Naive thymus-derived CD4-positive, alpha-beta T cell (primary cell): ENCODE data around the gene CREB3L4. TPM values are rescaled to one million over a fixed set of nuclear protein-coding genes. Genes with fewer than 3 reads are reported as not detected.

Source experiments
- ATAC-seq: fragments of 150-1000 bp; cut with Tn5 transposase; 2 replicates; pipeline ENCODE4 v1.10.0; 2021; ENCODE audit warnings: mild to moderate bottlenecking, moderate library complexity
- CTCF ChIA-PET: fragments of 350-600 bp; sonication (Branson Sonifier 250); formaldehyde crosslinking; loops from one replicate; lab custom pipeline; 2021; ENCODE audit warnings: antibody characterized with exemption; lab: Charles Lee
- POLR2A ChIA-PET: fragments of 350-600 bp; sonication (Branson Sonifier 250); formaldehyde crosslinking; loops from one replicate; lab custom pipeline; 2021; ENCODE audit warnings: antibody characterized with exemption, inconsistent platforms; lab: Charles Lee
- DNase-seq, 9 donors: peaks; one replicate each; pipeline versions ENCODE4 v3.0.0 to v3.0.0-alpha.2; 2020 to 2022; ENCODE audit warnings: mixed read lengths in 1 of 9
- H3K27ac ChIP-seq: one replicate; pipeline ENCODE4 v1.7.0; 2013; ENCODE audit warnings: mild to moderate bottlenecking, low read depth, low read length, moderate library complexity
- H3K27me3 ChIP-seq, 2 donors: one replicate each; pipeline ENCODE4 v1.7.0; 2013; ENCODE audit warnings: low read length in 2 of 2, mild to moderate bottlenecking in 2 of 2, moderate library complexity in 2 of 2; ENCODE audit not compliant: control insufficient read depth in 2 of 2, insufficient read depth in 2 of 2
- H3K36me3 ChIP-seq, 3 experiments: 1 replicate in 2 of 3; 2 replicates in 1 of 3; pipeline ENCODE4 v1.7.0; 2013; ENCODE audit warnings: low read length in 3 of 3, mild to moderate bottlenecking in 3 of 3, moderate library complexity in 1 of 3; ENCODE audit not compliant: insufficient read depth in 3 of 3, control insufficient read depth in 2 of 3
- H3K4me1 ChIP-seq, 2 donors: one replicate each; pipeline ENCODE4 v1.7.0; 2013; ENCODE audit warnings: low read length in 2 of 2, mild to moderate bottlenecking in 2 of 2, moderate library complexity in 1 of 2; ENCODE audit not compliant: control insufficient read depth in 2 of 2, insufficient read depth in 2 of 2
- H3K4me3 ChIP-seq: 2 replicates; pipeline ENCODE4 v1.7.0; 2013; ENCODE audit warnings: mild to moderate bottlenecking, low read length
- H3K9me3 ChIP-seq, 3 experiments: 1 replicate in 2 of 3; 2 replicates in 1 of 3; pipeline ENCODE4 v1.7.0; 2013; ENCODE audit warnings: low read length in 3 of 3; ENCODE audit not compliant: control insufficient read depth in 2 of 3
- H3K27ac Mint-ChIP-seq, 9 donors: one replicate each; pipeline ENCODE4 v1.8.0; 2020 to 2022; ENCODE audit warnings: mixed read lengths in 9 of 9, mild to moderate bottlenecking in 8 of 9, moderate library complexity in 5 of 9, inconsistent platforms in 2 of 9
- H3K27me3 Mint-ChIP-seq, 5 donors: one replicate each; pipeline ENCODE4 v1.8.0; 2021 to 2022; ENCODE audit warnings: mixed read lengths in 5 of 5, mild to moderate bottlenecking in 1 of 5
- H3K36me3 Mint-ChIP-seq, 5 donors: one replicate each; pipeline ENCODE4 v1.8.0; 2020 to 2022; ENCODE audit warnings: mixed read lengths in 5 of 5, mild to moderate bottlenecking in 3 of 5, inconsistent platforms in 1 of 5
- H3K4me1 Mint-ChIP-seq, 7 donors: one replicate each; pipeline ENCODE4 v1.8.0; 2020 to 2022; ENCODE audit warnings: mixed read lengths in 7 of 7, mild to moderate bottlenecking in 3 of 7, inconsistent platforms in 1 of 7
- H3K4me3 Mint-ChIP-seq, 10 donors: one replicate each; pipeline ENCODE4 v1.8.0; 2020 to 2022; ENCODE audit warnings: mild to moderate bottlenecking in 10 of 10, mixed read lengths in 10 of 10, moderate library complexity in 6 of 10, inconsistent platforms in 2 of 10
- H3K9me3 Mint-ChIP-seq, 11 donors: one replicate each; pipeline ENCODE4 v1.8.0; 2020 to 2022; ENCODE audit warnings: mixed read lengths in 11 of 11, mild to moderate bottlenecking in 4 of 11, inconsistent platforms in 1 of 11, moderate library complexity in 1 of 11
- intact Hi-C, 2 donors: fragments of 100-400 bp; cut with micrococcal nuclease; formaldehyde crosslinking; loops; one replicate each; pipeline ENCODE4 v1.15.1; 2023
- polyA plus RNA-seq, 2 donors: library from polyadenylated mRNA; unstranded; fragments of 300-500 nt; fragmentation: Illumina TruSeq; gene quantifications; one replicate each; pipeline ENCODE4 v1.2.3, GENCODE V29; 2021
- total RNA-seq, 6 experiments: library from RNA in 5 of 6; stranded (reverse) in 5 of 6; gene quantifications; 1 replicate in 5 of 6; 2 replicates in 1 of 6; pipeline ENCODE4 v1.2.3 and lab custom pipeline; 2021 to 2026

The CREB3L4 gene
- total and polyA plus RNA-seq, 7 experiments from 2014 or later, result 4.6 to 8.4 (median 7.0) TPM

GRCh38 chr1:153990468-153991150 lies 22.9 kb downstream of the CREB3L4 start, which contains the start of gene RPS27:
RPS27 (plus strand) TSS chr1:153990762; CDS start chr1:153990797, 35 bp downstream.
- Mint-ChIP-seq H3K4me1 (peaks cover 32 to 62% (median 44%) of the 10 kb centered on the region in 7 donors), H3K4me3 (peak within 1 kb of the TSS; percentile 83 to 99 (median 96)), H3K27me3 (peaks cover 2 to 8% (median 4%) of the 10 kb centered on the region in 5 donors), H3K27ac (peak within 1 kb of the TSS; percentile 92 to 100 (median 99)), H3K36me3 (peaks cover 8 to 31% (median 29%) of the 10 kb centered on the region in 5 donors), H3K9me3 (peaks cover 0 to 10% (median 0%) of the 10 kb centered on the region in 11 donors)
- Histone ChIP-seq H3K36me3 (peaks cover 7 to 41% (median 29%) of the 10 kb centered on the region in 3 experiments), H3K9me3 (no peaks in the 10 kb centered on the region), H3K27ac (peak within 1 kb of the TSS; percentile 99), H3K4me1 (peaks cover 26 to 34% of the 10 kb centered on the region in 2 donors), H3K4me3 (peak within 1 kb of the TSS; percentile 82), H3K27me3 (no peaks in the 10 kb centered on the region)
- intact Hi-C loops, result loop anchor here (1.0 to 10.0 kb wide), 22 partner anchors 13 to 568 kb away; partner anchors contain the start of genes CRTC2 (in 2 of the 2), HAX1 (in 2 of the 2), JTB (in 2 of the 2) and SLC39A1 (in 2 of the 2)
- ATAC-seq, result peak; percentile 90
- POLR2A ChIA-PET, result interaction anchor here (0.5 to 10.4 kb wide), 64 partner anchors 10 to 567 kb away, joined by 3 to 157 read pairs (median 4); partner anchors contain the start of genes ATP8B2, CHTOP, CREB3L4 and CRTC2
- CTCF ChIA-PET, result interaction anchor here (0.6 to 8.0 kb wide), 9 partner anchors 13 to 287 kb away, joined by 3 to 84 read pairs (median 3); partner anchors contain the start of genes DENND4B, JTB and NUP210L
- peak; percentile 76 to 97 (median 92) for DNase-seq

DNA sequence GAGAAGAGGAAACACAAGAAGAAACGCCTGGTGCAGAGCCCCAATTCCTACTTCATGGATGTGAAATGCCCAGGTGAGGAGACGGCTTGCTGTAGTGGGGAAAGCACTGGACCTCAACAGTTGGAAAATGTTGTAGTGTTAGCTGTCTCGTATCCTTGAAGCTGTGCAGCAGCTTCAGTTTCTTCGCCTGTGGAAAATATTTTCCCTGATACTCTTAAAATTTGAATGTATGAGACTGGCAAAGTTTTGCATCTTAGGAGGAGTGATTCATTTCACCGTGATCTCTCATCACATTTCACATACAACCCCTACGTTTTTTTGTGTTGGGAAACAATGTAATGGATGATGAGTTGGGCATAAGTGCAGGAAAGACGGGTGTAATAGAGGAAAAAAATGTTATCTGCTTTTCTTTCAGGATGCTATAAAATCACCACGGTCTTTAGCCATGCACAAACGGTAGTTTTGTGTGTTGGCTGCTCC lies 23.5 kb downstream of the CREB3L4 start:
- intact Hi-C loops, result loop anchor here (2.0 to 10.0 kb wide), 5 partner anchors 32 to 456 kb away; partner anchors contain the start of genes ATP8B2 (in 1 of the 2), CRTC2 (in 1 of the 2), ILF2 (in 1 of the 2) and NUP210L (in 1 of the 2)
- H3K27me3 ChIP-seq, result no peaks in the 10 kb centered on the region
- CTCF ChIA-PET, result interaction anchor here (0.6 to 8.0 kb wide), 7 partner anchors 26 to 273 kb away, joined by 3 to 84 read pairs (median 3); partner anchors contain the start of gene NUP210L
- ATAC-seq (no peak), DNase-seq (no peak)
- H3K4me1 Mint-ChIP-seq, result peaks cover 29 to 60% (median 44%) of the 10 kb centered on the region in 7 donors
- POLR2A ChIA-PET, result interaction anchor here (0.5 to 10.4 kb wide), 45 partner anchors 10 to 451 kb away, joined by 3 to 157 read pairs (median 7); partner anchors contain the start of genes ATP8B2, CHTOP, CREB3L4 and CRTC2
- H3K27ac ChIP-seq, result peak overlapping the region; percentile 99
- peak overlapping the region; percentile 92 to 100 (median 99) for H3K27ac Mint-ChIP-seq
- peak overlapping the region; percentile 83 to 99 (median 96) for H3K4me3 Mint-ChIP-seq
- H3K4me1 ChIP-seq, result peaks cover 26 to 34% of the 10 kb centered on the region in 2 donors
- peaks cover 0 to 10% (median 0%) of the 10 kb centered on the region in 11 donors for H3K9me3 Mint-ChIP-seq
- H3K9me3 ChIP-seq, result no peaks in the 10 kb centered on the region
- H3K36me3 ChIP-seq, result peaks cover 7 to 43% (median 29%) of the 10 kb centered on the region in 3 experiments
- peaks cover 10 to 34% (median 31%) of the 10 kb centered on the region in 5 donors for H3K36me3 Mint-ChIP-seq
- H3K27me3 Mint-ChIP-seq, result peaks cover 0 to 4% (median 2%) of the 10 kb centered on the region in 5 donors
- peak overlapping the region; percentile 82 for H3K4me3 ChIP-seq

GRCh38 chr1:153991806-153992205 lies 24.1 kb downstream of the CREB3L4 start:
- Histone ChIP-seq H3K4me3 (peak overlapping the region; percentile 82), H3K9me3 (no peaks in the 10 kb centered on the region), H3K36me3 (peaks cover 7 to 43% (median 29%) of the 10 kb centered on the region in 3 experiments), H3K27me3 (no peaks in the 10 kb centered on the region), H3K4me1 (peaks cover 21 to 34% of the 10 kb centered on the region in 2 donors), H3K27ac (peak overlapping the region; percentile 99)
- ATAC-seq (no peak), DNase-seq (no peak)
- H3K27me3 Mint-ChIP-seq, result peaks cover 0 to 2% (median 0%) of the 10 kb centered on the region in 5 donors
- H3K4me1 Mint-ChIP-seq, result peaks cover 25 to 54% (median 39%) of the 10 kb centered on the region in 7 donors
- H3K9me3 Mint-ChIP-seq, result peaks cover 0 to 10% (median 0%) of the 10 kb centered on the region in 11 donors
- peak overlapping the region; percentile 83 to 99 (median 96) for H3K4me3 Mint-ChIP-seq
- CTCF ChIA-PET, result interaction anchor here (0.6 to 8.0 kb wide), 4 partner anchors 15 to 273 kb away, joined by 3 to 84 read pairs (median 4); no protein-coding TSS in a partner anchor
- POLR2A ChIA-PET, result interaction anchor here (0.6 to 10.4 kb wide), 25 partner anchors 9 to 452 kb away, joined by 3 to 157 read pairs (median 12); partner anchors contain the start of genes CHTOP, CREB3L4, CRTC2 and DENND4B
- intact Hi-C loops, result loop anchor here (2.0 to 10.0 kb wide), 5 partner anchors 33 to 457 kb away; partner anchors contain the start of genes ATP8B2 (in 1 of the 2), CRTC2 (in 1 of the 2), ILF2 (in 1 of the 2) and NUP210L (in 1 of the 2)
- peak overlapping the region; percentile 92 to 100 (median 99) for H3K27ac Mint-ChIP-seq
- peaks cover 10 to 34% (median 31%) of the 10 kb centered on the region in 5 donors for H3K36me3 Mint-ChIP-seq

DNA sequence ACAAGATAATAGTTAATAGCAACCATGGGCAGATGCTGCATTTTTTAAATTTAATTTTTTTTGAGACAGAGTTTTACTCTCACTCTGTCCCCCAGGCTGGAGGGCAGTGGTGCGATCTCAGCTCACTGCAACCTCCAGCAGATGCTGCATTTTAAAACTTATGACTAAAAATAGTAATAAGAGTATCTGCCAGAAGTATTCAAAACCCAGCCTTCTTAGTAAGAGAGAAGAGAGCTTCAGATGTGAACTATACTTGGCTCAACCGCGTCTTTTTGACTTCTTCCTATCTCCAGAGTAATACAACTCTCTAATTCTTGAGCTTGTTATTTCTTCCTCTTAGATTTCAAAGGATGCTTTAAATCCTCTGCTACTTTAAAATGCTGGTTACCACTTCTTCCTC lies 27.5 kb downstream of the CREB3L4 start:
- H3K27ac ChIP-seq, result no peak overlapping the region
- H3K36me3 ChIP-seq, result peaks cover 7 to 43% (median 29%) of the 10 kb centered on the region in 3 experiments
- ChIA-PET CTCF (no interaction called here), POLR2A (interaction anchor here (0.6 to 1.1 kb wide), 4 partner anchors 18 to 269 kb away, joined by 3 to 4 read pairs (median 4); partner anchors contain the start of gene JTB)
- Mint-ChIP-seq H3K4me3 (peak overlapping the region in 1 of 10 donors; percentile 51), H3K4me1 (peaks cover 18 to 47% (median 30%) of the 10 kb centered on the region in 7 donors), H3K27ac (peak overlapping the region in 6 of 9 donors; percentile 45 to 84 (median 58)), H3K36me3 (peaks cover 10 to 34% (median 31%) of the 10 kb centered on the region in 5 donors), H3K9me3 (peaks cover 0 to 8% (median 0%) of the 10 kb centered on the region in 11 donors), H3K27me3 (peaks cover 0 to 2% (median 0%) of the 10 kb centered on the region in 5 donors)
- H3K9me3 ChIP-seq, result no peaks in the 10 kb centered on the region
- peaks cover 18 to 28% of the 10 kb centered on the region in 2 donors for H3K4me1 ChIP-seq
- DNase-seq (no peak), ATAC-seq (no peak)
- no peak overlapping the region for H3K4me3 ChIP-seq
- no peaks in the 10 kb centered on the region for H3K27me3 ChIP-seq
- intact Hi-C loops, result loop anchor here in 1 of 2 donors (10.0 kb wide), 1 partner anchor 460 kb away; the partner anchor contains the start of gene S100A6

GRCh38 chr1:153995640-153996039 lies 27.9 kb downstream of the CREB3L4 start:
- Histone ChIP-seq H3K27ac (no peak overlapping the region), H3K9me3 (no peaks in the 10 kb centered on the region), H3K4me3 (no peak overlapping the region), H3K27me3 (no peaks in the 10 kb centered on the region), H3K4me1 (peaks cover 18 to 27% of the 10 kb centered on the region in 2 donors), H3K36me3 (peaks cover 7 to 42% (median 29%) of the 10 kb centered on the region in 3 experiments)
- H3K27me3 Mint-ChIP-seq, result peaks cover 0 to under 1% (median 0%) of the 10 kb centered on the region in 5 donors
- peaks cover 10 to 34% (median 29%) of the 10 kb centered on the region in 5 donors for H3K36me3 Mint-ChIP-seq
- DNase-seq, result no peak
- H3K9me3 Mint-ChIP-seq, result peaks cover 0 to 6% (median 0%) of the 10 kb centered on the region in 11 donors
- ChIA-PET CTCF (interaction anchor here (0.7 kb wide), 1 partner anchor 1943 kb away, joined by 3 read pairs; no protein-coding TSS in a partner anchor), POLR2A (interaction anchor here (0.6 to 1.1 kb wide), 4 partner anchors 18 to 269 kb away, joined by 3 to 4 read pairs (median 4); partner anchors contain the start of gene JTB)
- ATAC-seq, result no peak
- intact Hi-C loops, result loop anchor here in 1 of 2 donors (10.0 kb wide), 1 partner anchor 461 kb away; the partner anchor contains the start of gene S100A6
- H3K4me3 Mint-ChIP-seq, result peak overlapping the region in 1 of 10 donors; percentile 51
- H3K4me1 Mint-ChIP-seq, result peaks cover 15 to 43% (median 26%) of the 10 kb centered on the region in 7 donors
- peak overlapping the region in 5 of 9 donors; percentile 45 to 84 (median 71) for H3K27ac Mint-ChIP-seq
